Esophagus squamous epithelium (tissue), 5 donors: ENCODE data around the gene MED13L. TPM values are rescaled to one million over a fixed set of nuclear protein-coding genes. Genes with fewer than 3 reads are reported as not detected.
A peak's percentile ranks its signal among the peaks of the same experiment; 100 is the strongest.

ENCODE experiments used
- DNase-seq: peaks from one replicate; lab custom pipeline; 2025; lab: John Stamatoyannopoulos, UW
- H3K27ac ChIP-seq, 4 donors: fragments of 200-600 bp; sonication (generic); one replicate each; pipeline ENCODE4 v1.5.1; 2016 to 2019; ENCODE audit warnings: mild to moderate bottlenecking in 1 of 4
- H3K27me3 ChIP-seq, 4 donors: fragments of 200-600 bp; sonication (generic); 1 replicate in 3 of 4; 2 replicates in 1 of 4; pipeline versions ENCODE4 v1.5.1 to v1.6.0; 2017 to 2021; ENCODE audit warnings: antibody characterized with exemption in 1 of 4
- H3K36me3 ChIP-seq, 3 donors: fragments of 200-600 bp; sonication (generic); one replicate each; pipeline ENCODE4 v1.5.1; 2016 to 2019
- H3K4me1 ChIP-seq, 3 donors: fragments of 200-600 bp; sonication (generic); one replicate each; pipeline ENCODE4 v1.5.1; 2017 to 2019
- H3K4me3 ChIP-seq, 4 donors: fragments of 200-600 bp; sonication (generic); 1 replicate in 3 of 4; 2 replicates in 1 of 4; pipeline ENCODE4 v1.5.1; 2016 to 2019; ENCODE audit warnings: mild to moderate bottlenecking in 2 of 4, moderate library complexity in 1 of 4
- H3K9me3 ChIP-seq, 3 donors: fragments of 200-600 bp; sonication (generic); one replicate each; pipeline ENCODE4 v1.5.1; 2016 to 2019
- POLR2A ChIP-seq, 4 donors: fragments of 450-650 bp; IDR thresholded peaks; one replicate each; pipeline ENCODE4 v1.6.1; 2017; ENCODE audit warnings: antibody characterized with exemption in 4 of 4, mild to moderate bottlenecking in 4 of 4, moderate library complexity in 3 of 4
- WGBS, 2 donors: methylation state at CpG; one replicate each; pipeline ENCODE4 v1.1.5; 2018; 5-methylcytosine and 5-hydroxymethylcytosine counted together
- intact Hi-C: fragments of 100-400 bp; cut with DNase I; formaldehyde crosslinking; loops from one replicate; pipeline ENCODE4 v1.15.0; 2022
- total RNA-seq, 4 donors: library from RNA; depleted of rRNA; stranded (reverse); fragments of >200 nt; gene quantifications; one replicate each; pipeline ENCODE4 v1.1.0, GENCODE V29; 2016
- TF ChIP-seq, protein P1 (sequence below), 6 experiments: fragments of 450-650 bp in 4 of 6; fragments of 200-600 bp in 2 of 6; sonication (generic) in 2 of 6; IDR thresholded peaks; one replicate each; pipeline ENCODE4 v1.5.1; 2016 to 2019; ENCODE audit warnings: antibody characterized with exemption in 6 of 6, mild to moderate bottlenecking in 4 of 6, moderate library complexity in 4 of 6
- donor health status: DM: yes; HTN: yes; CAD: no.

The MED13L gene
- total RNA-seq, 4 donors from 2014 or later, result 52.2 to 137 (median 62.1) TPM

DNA sequence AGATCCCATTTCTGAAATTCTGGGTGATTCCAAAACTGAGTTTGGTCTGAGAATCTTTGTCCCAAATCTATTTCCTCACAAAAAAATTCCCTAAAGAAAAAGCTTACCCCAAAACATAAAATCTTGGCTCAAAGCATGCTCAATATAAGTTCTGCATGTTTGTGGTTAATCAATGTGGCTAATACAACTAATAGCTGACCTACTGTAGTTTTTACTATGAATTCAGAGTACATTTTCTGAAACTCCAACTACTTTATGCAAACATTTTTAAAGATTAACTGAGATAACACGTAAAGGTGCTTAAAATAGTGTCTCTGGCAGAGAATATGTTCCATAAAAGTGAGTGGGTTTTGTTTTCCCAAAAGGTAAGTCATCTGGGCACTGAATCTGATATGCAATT is 133.1 kb downstream of the MED13L start:
- Histone ChIP-seq H3K4me3 (no peak overlapping the region), H3K27ac (peak overlapping the region in 2 of 4 donors; percentile 18 to 34), H3K36me3 (no peaks in the 10 kb centered on the region), H3K27me3 (no peaks in the 10 kb centered on the region), H3K4me1 (peaks cover 6 to 72% (median 37%) of the 10 kb centered on the region in 3 donors), H3K9me3 (no peaks in the 10 kb centered on the region)
- intact Hi-C loops, result loop anchor here (10.0 kb wide), 1 partner anchor 460 kb away; no protein-coding TSS in a partner anchor
- TF ChIP-seq, protein P1, sequence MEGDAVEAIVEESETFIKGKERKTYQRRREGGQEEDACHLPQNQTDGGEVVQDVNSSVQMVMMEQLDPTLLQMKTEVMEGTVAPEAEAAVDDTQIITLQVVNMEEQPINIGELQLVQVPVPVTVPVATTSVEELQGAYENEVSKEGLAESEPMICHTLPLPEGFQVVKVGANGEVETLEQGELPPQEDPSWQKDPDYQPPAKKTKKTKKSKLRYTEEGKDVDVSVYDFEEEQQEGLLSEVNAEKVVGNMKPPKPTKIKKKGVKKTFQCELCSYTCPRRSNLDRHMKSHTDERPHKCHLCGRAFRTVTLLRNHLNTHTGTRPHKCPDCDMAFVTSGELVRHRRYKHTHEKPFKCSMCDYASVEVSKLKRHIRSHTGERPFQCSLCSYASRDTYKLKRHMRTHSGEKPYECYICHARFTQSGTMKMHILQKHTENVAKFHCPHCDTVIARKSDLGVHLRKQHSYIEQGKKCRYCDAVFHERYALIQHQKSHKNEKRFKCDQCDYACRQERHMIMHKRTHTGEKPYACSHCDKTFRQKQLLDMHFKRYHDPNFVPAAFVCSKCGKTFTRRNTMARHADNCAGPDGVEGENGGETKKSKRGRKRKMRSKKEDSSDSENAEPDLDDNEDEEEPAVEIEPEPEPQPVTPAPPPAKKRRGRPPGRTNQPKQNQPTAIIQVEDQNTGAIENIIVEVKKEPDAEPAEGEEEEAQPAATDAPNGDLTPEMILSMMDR (IDR thresholded peaks at IDR 0.05), result no peak
- TF ChIP-seq POLR2A (IDR thresholded peaks at IDR 0.05), result no peak
- WGBS, 2 donors, result 63 to 70% methylated on average over 1 of the region's 1 CpG
- DNase-seq, result no peak

DNA sequence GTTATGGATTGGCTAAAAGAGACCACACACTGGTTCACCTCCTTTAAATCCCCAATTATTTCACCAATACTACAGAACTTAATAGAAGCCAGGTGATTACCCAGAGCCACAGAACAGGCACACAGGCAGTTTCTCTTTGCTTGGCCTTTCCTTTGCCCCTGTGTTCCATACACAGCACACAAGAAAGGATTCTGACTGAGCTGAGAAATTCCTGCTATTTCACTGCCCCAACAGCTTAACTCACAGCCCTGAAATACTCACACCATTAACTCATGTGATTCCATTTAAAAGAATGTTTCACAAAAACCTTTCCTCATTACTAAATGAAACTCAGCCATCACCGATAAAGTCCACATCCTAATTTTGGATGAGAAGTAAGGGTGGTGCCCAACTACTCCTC is 133.6 kb downstream of the MED13L start:
- WGBS, 2 donors, result 58 to 60% methylated on average over 1 of the region's 1 CpG

GRCh38 chr12:116142936-116143898 is 134.3 kb downstream of the MED13L start:
- Histone ChIP-seq H3K27ac (peak overlapping the region in 2 of 4 donors; percentile 18 to 21), H3K4me1 (peaks cover 6 to 71% (median 30%) of the 10 kb centered on the region in 3 donors), H3K36me3 (no peaks in the 10 kb centered on the region), H3K4me3 (no peak overlapping the region), H3K27me3 (no peaks in the 10 kb centered on the region), H3K9me3 (no peaks in the 10 kb centered on the region)
- 36 to 46% methylated on average over 9 of the region's 9 CpGs for WGBS, 2 donors
- no peak for TF ChIP-seq POLR2A (IDR thresholded peaks at IDR 0.05)
- TF ChIP-seq, protein P1 (IDR thresholded peaks at IDR 0.05), result no peak
- no peak for DNase-seq
- intact Hi-C loops, result loop anchor here (10.0 kb wide), 1 partner anchor 462 kb away; no protein-coding TSS in a partner anchor

More for the DNA sequence above, 133.6 kb downstream of the MED13L start:
- no peak for DNase-seq
- no peaks in the 10 kb centered on the region for H3K36me3 ChIP-seq
- no peak overlapping the region for H3K4me3 ChIP-seq
- TF ChIP-seq, protein P1 (IDR thresholded peaks at IDR 0.05), result no peak
- no peak for TF ChIP-seq POLR2A (IDR thresholded peaks at IDR 0.05)
- peak overlapping the region in 3 of 4 donors; percentile 18 to 34 (median 21) for H3K27ac ChIP-seq
- no peaks in the 10 kb centered on the region for H3K9me3 ChIP-seq
- H3K27me3 ChIP-seq, result no peaks in the 10 kb centered on the region
- peaks cover 6 to 71% (median 32%) of the 10 kb centered on the region in 3 donors for H3K4me1 ChIP-seq
- intact Hi-C loops, result loop anchor here (10.0 kb wide), 1 partner anchor 461 kb away; no protein-coding TSS in a partner anchor

- H3K36me3 ChIP-seq, result no peaks in the 10 kb centered on the region
- peaks cover 6 to 80% (median 30%) of the 10 kb centered on the region in 3 donors for H3K4me1 ChIP-seq
- intact Hi-C loops, result loop anchor here (10.0 kb wide), 1 partner anchor 463 kb away; no protein-coding TSS in a partner anchor
- no peak overlapping the region for H3K27ac ChIP-seq
- 95 to 97% methylated on average over 2 of the region's 2 CpGs for WGBS, 2 donors
- H3K9me3 ChIP-seq, result no peaks in the 10 kb centered on the region
- DNase-seq, result no peak
- H3K4me3 ChIP-seq, result no peak overlapping the region
- H3K27me3 ChIP-seq, result no peaks in the 10 kb centered on the region
- TF ChIP-seq, protein P1 (IDR thresholded peaks at IDR 0.05), result no peak
These were observed 135.7 kb downstream of the MED13L start for GRCh38 chr12:116141833-116142162.
